Activated T-helper 1 cell treated with anti-CD3 and anti-CD28 coated beads, Interleukin-2, amount 50 U/mL, for 16 hours (primary cell): Measurements from ENCODE around the gene RRP8.

Experiments
- DNase-seq, 2 donors: peaks; one replicate each; pipeline ENCODE4 v3.0.0-alpha.2; 2020; ENCODE audit warnings: low read depth in 1 of 2, low spot score in 1 of 2

RRP8 gene

GRCh38 chr11:6603287-6604080 lies at the start of gene RRP8, which contains the start of gene ILK:
Gene RRP8 (minus strand): TSS chr11:6603616. CDS start chr11:6603502, 114 bp downstream.
Gene ILK (plus strand): TSS chr11:6603774. CDS start chr11:6604272, 498 bp downstream.
- peak; percentile 72 to 76 for DNase-seq

- no peak for DNase-seq
Observed at GRCh38 chr11:6653097-6653496, 49.7 kb upstream of the RRP8 start.

- DNase-seq = no peak
Observed at GRCh38 chr11:6652182-6652581, 48.8 kb upstream of the RRP8 start.

GRCh38 chr11:6650980-6651379 lies 47.6 kb upstream of the RRP8 start:
- DNase-seq = no peak

GRCh38 chr11:6650104-6650503 lies 46.7 kb upstream of the RRP8 start:
- DNase-seq = no peak

GRCh38 chr11:6648501-6648900 lies 45.1 kb upstream of the RRP8 start:
- DNase-seq = no peak

GRCh38 chr11:6647836-6648235 lies 44.4 kb upstream of the RRP8 start:
- DNase-seq = no peak

- no peak for DNase-seq
Observed at GRCh38 chr11:6646918-6647679, 43.7 kb upstream of the RRP8 start.

- no peak for DNase-seq
Observed at GRCh38 chr11:6646576-6646917, 43.1 kb upstream of the RRP8 start.

- DNase-seq = no peak
Observed at GRCh38 chr11:6646071-6646470, 42.7 kb upstream of the RRP8 start.

GRCh38 chr11:6642957-6643356 lies 39.5 kb upstream of the RRP8 start:
- no peak for DNase-seq

GRCh38 chr11:6640985-6641701 lies 37.7 kb upstream of the RRP8 start:
- no peak for DNase-seq

- no peak for DNase-seq
Observed at GRCh38 chr11:6640036-6640984, 36.9 kb upstream of the RRP8 start.

- DNase-seq = no peak
Observed at GRCh38 chr11:6638429-6638828, 35.0 kb upstream of the RRP8 start.

GRCh38 chr11:6637871-6638270 lies 34.5 kb upstream of the RRP8 start:
- no peak for DNase-seq

GRCh38 chr11:6636480-6636879 lies 33.1 kb upstream of the RRP8 start:
- DNase-seq = no peak

- no peak for DNase-seq
Observed at GRCh38 chr11:6635082-6635932, 31.9 kb upstream of the RRP8 start.

- DNase-seq = no peak
Observed at GRCh38 chr11:6634534-6634933, 31.1 kb upstream of the RRP8 start.
